Activated CD4-positive, alpha-beta T cell treated with anti-CD3 and anti-CD28 coated beads, Interleukin-2, Interleukin-4, amounts not matched to agents 100 ng/mL and 50 ng/mL, durations not matched to agents 16 hours and 8 hours (primary cell): ENCODE data around the gene RIN3.
"Not testable (repeated sequence)": the region's sequence is repeated elsewhere in the genome, so short reads cannot be mapped to it uniquely, and the experiment has no call there.

Source experiments
- DNase-seq: peaks from one replicate; pipeline ENCODE4 v3.0.0-alpha.2; 2020; ENCODE audit warnings: low spot score

The RIN3 gene

GRCh38 chr14:92624764-92625163, 111.2 kb downstream of the RIN3 start:
- DNase-seq, result no peak

- no peak for DNase-seq
These were observed 111.6 kb downstream of the RIN3 start for GRCh38 chr14:92625213-92625612.

- no peak for DNase-seq
These were observed 112.5 kb downstream of the RIN3 start for GRCh38 chr14:92626041-92626440.

- no peak for DNase-seq
These were observed 114.2 kb downstream of the RIN3 start for GRCh38 chr14:92627707-92628215.

- no peak for DNase-seq
These were observed 115.1 kb downstream of the RIN3 start for GRCh38 chr14:92628636-92629035.

- no peak for DNase-seq
These were observed 116.8 kb downstream of the RIN3 start for GRCh38 chr14:92630367-92630766.

- DNase-seq, result no peak
These were observed 117.5 kb downstream of the RIN3 start for GRCh38 chr14:92631098-92631497.

GRCh38 chr14:92632546-92633273, 119.1 kb downstream of the RIN3 start:
- DNase-seq, result no peak

GRCh38 chr14:92633274-92633616, 119.7 kb downstream of the RIN3 start:
- DNase-seq, result no peak

- no peak for DNase-seq
These were observed 120.1 kb downstream of the RIN3 start for GRCh38 chr14:92633724-92634123.

GRCh38 chr14:92635031-92635430, 121.5 kb downstream of the RIN3 start:
- no peak for DNase-seq

- no peak for DNase-seq
These were observed 122.3 kb downstream of the RIN3 start for GRCh38 chr14:92635896-92636295.

GRCh38 chr14:92637228-92637627, 123.6 kb downstream of the RIN3 start:
- no peak for DNase-seq

GRCh38 chr14:92637864-92638263, 124.3 kb downstream of the RIN3 start:
- no peak for DNase-seq

GRCh38 chr14:92638266-92638665, 124.7 kb downstream of the RIN3 start:
- no peak for DNase-seq

GRCh38 chr14:92638904-92639303, 125.3 kb downstream of the RIN3 start:
- no peak for DNase-seq

- not testable (repeated sequence) for DNase-seq
These were observed 126.0 kb downstream of the RIN3 start for GRCh38 chr14:92639472-92640117.

- DNase-seq, result no peak
These were observed 127.7 kb downstream of the RIN3 start for GRCh38 chr14:92641306-92641705.

GRCh38 chr14:92644171-92644969, 130.8 kb downstream of the RIN3 start:
- no peak for DNase-seq

GRCh38 chr14:92644970-92645515, 131.5 kb downstream of the RIN3 start:
- no peak for DNase-seq

GRCh38 chr14:92645841-92646478, 132.4 kb downstream of the RIN3 start:
- no peak for DNase-seq
